Smooth muscle cell (in vitro differentiated cells): Measurements from ENCODE around the gene TMEM151A. TPM values are rescaled to one million over a fixed set of nuclear protein-coding genes. Genes with fewer than 3 reads are reported as not detected.
A peak's percentile ranks its signal among the peaks of the same experiment; 100 is the strongest.

Experiments used
- DNase-seq: peaks from one replicate; lab custom pipeline; 2025; ENCODE audit not compliant: unreplicated experiment; lab: John Stamatoyannopoulos, UW
- H2AFZ ChIP-seq: fragments of 200-600 bp; sonication (generic); 2 replicates; pipeline ENCODE4 v1.6.0; 2016; ENCODE audit warnings: antibody characterized with exemption, low read depth, mild to moderate bottlenecking
- H3F3A ChIP-seq: fragments of 200-600 bp; sonication (generic); 2 replicates; pipeline ENCODE4 v1.6.0; 2017; ENCODE audit warnings: antibody characterized with exemption, low read depth
- H3K27ac ChIP-seq: fragments of 200-600 bp; sonication (generic); 2 replicates; pipeline ENCODE4 v1.5.1; 2016; ENCODE audit warnings: low read depth, mild to moderate bottlenecking
- H3K27me3 ChIP-seq: fragments of 200-600 bp; sonication (generic); 2 replicates; pipeline ENCODE4 v1.6.1; 2016; ENCODE audit warnings: low read depth, mild to moderate bottlenecking
- H3K36me3 ChIP-seq: fragments of 200-600 bp; sonication (generic); 2 replicates; pipeline ENCODE4 v1.5.1; 2016; ENCODE audit warnings: low read depth
- H3K4me1 ChIP-seq: fragments of 200-600 bp; sonication (generic); 2 replicates; pipeline ENCODE4 v1.5.1; 2016; ENCODE audit warnings: low read depth
- H3K4me2 ChIP-seq: fragments of 200-600 bp; sonication (generic); 2 replicates; pipeline ENCODE4 v1.6.0; 2016; ENCODE audit warnings: mild to moderate bottlenecking
- H3K4me3 ChIP-seq: fragments of 200-600 bp; sonication (generic); 2 replicates; pipeline ENCODE4 v1.5.1; 2016; ENCODE audit warnings: mild to moderate bottlenecking
- H3K79me2 ChIP-seq: fragments of 200-600 bp; sonication (generic); 2 replicates; pipeline ENCODE4 v1.6.0; 2016; ENCODE audit warnings: low read depth, mild to moderate bottlenecking
- H3K9ac ChIP-seq: fragments of 200-600 bp; sonication (generic); 2 replicates; pipeline ENCODE4 v1.6.0; 2016; ENCODE audit warnings: low read depth
- H3K9me3 ChIP-seq: fragments of 200-600 bp; sonication (generic); replicated peaks from 2 replicates; pipeline ENCODE4 v1.5.1; 2016; ENCODE audit warnings: low read depth
- H4K20me1 ChIP-seq: fragments of 200-600 bp; sonication (generic); 2 replicates; pipeline ENCODE4 v1.6.0; 2016; ENCODE audit warnings: low read depth
- CTCF ChIP-seq: fragments of 200-600 bp; sonication (generic); IDR thresholded peaks from 2 replicates; pipeline ENCODE4 v1.5.1; 2017; ENCODE audit warnings: borderline replicate concordance, mild to moderate bottlenecking, antibody characterized with exemption; ENCODE audit not compliant: insufficient read depth, poor library complexity, severe bottlenecking
- WGBS: methylation state at CpG from one replicate; pipeline ENCODE4 v1.1.7; 2016; ENCODE audit warnings: low lambda C conversion rate; 5-methylcytosine and 5-hydroxymethylcytosine counted together
- polyA plus RNA-seq: library from polyadenylated mRNA; unstranded; fragments of >200 nt; fragmentation: Nextera tagmentation; extraction: Ambion mirVana; gene quantifications from 2 replicates; pipeline ENCODE4 v1.2.1, GENCODE V29; 2016
- total RNA-seq: library from RNA; depleted of rRNA; stranded (reverse); fragments of >200 nt; gene quantifications from 2 replicates; pipeline ENCODE4 v1.2.3, GENCODE V29; 2014

TMEM151A gene
- total and polyA plus RNA-seq, 2 experiments from 2014 or later: 0.18 to 0.64 TPM

DNA sequence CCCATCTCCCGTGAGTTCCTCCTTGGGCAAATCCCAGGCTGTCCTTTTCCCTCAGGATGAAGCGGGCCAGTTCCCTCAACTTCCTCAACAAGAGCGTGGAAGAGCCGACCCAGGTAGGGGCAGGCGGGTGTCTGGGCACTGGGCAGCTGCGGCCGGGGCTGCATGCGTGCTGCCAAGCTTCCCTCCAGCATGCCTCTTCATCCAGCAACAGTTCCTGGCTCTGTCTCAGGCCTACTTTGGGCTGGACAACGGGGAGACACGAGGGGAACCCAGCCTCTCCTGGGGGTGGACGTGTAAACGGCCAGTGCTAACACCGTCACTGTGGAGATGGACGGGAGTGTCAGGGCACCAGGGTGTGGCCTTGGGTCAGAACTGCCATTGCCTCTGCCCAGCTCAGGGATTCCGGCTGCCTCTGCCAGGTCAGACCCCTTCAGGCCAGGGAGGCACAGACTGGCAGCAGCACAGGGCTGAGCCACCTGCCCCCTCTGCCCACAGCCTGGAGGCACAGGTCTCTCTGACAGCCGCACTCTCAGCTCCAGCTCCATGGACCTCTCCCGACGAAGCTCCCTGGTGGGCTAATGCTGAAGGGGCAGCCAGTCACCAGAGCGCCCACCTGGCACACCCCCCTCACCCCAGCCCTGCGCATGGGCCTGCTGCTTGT, 25.2 kb upstream of the TMEM151A start:
- Histone ChIP-seq H3K27ac (no peak overlapping the region), H3K36me3 (no peaks in the 10 kb centered on the region), H4K20me1 (peaks cover 23% of the 10 kb centered on the region), H3K79me2 (peaks cover 25% of the 10 kb centered on the region), H3K27me3 (no peaks in the 10 kb centered on the region), H2AFZ (no peak overlapping the region), H3K9me3 (no peaks in the 10 kb centered on the region), H3F3A (peaks cover 5% of the 10 kb centered on the region), H3K4me2 (no peak overlapping the region), H3K4me1 (peaks cover 5% of the 10 kb centered on the region), H3K4me3 (no peak overlapping the region), H3K9ac (no peak overlapping the region)
- WGBS: 92% methylated on average over 20 of the region's 20 CpGs
- no peak for TF ChIP-seq CTCF
- no peak for DNase-seq

GRCh38 chr11:66267039-66267378, 24.7 kb upstream of the TMEM151A start:
- no peak for DNase-seq
- Histone ChIP-seq H3K9ac (no peak overlapping the region), H3K9me3 (no peaks in the 10 kb centered on the region), H3K4me2 (peak overlapping the region; percentile 96), H3K4me1 (peaks cover 5% of the 10 kb centered on the region), H3K36me3 (no peaks in the 10 kb centered on the region), H3K79me2 (peaks cover 27% of the 10 kb centered on the region), H3F3A (peaks cover 5% of the 10 kb centered on the region), H3K27me3 (no peaks in the 10 kb centered on the region), H3K27ac (peak overlapping the region; percentile 85), H4K20me1 (peaks cover 28% of the 10 kb centered on the region), H2AFZ (no peak overlapping the region), H3K4me3 (peak overlapping the region; percentile 81)
- TF ChIP-seq CTCF: no peak
- 36% methylated on average over 13 of the region's 13 CpGs for WGBS

DNA sequence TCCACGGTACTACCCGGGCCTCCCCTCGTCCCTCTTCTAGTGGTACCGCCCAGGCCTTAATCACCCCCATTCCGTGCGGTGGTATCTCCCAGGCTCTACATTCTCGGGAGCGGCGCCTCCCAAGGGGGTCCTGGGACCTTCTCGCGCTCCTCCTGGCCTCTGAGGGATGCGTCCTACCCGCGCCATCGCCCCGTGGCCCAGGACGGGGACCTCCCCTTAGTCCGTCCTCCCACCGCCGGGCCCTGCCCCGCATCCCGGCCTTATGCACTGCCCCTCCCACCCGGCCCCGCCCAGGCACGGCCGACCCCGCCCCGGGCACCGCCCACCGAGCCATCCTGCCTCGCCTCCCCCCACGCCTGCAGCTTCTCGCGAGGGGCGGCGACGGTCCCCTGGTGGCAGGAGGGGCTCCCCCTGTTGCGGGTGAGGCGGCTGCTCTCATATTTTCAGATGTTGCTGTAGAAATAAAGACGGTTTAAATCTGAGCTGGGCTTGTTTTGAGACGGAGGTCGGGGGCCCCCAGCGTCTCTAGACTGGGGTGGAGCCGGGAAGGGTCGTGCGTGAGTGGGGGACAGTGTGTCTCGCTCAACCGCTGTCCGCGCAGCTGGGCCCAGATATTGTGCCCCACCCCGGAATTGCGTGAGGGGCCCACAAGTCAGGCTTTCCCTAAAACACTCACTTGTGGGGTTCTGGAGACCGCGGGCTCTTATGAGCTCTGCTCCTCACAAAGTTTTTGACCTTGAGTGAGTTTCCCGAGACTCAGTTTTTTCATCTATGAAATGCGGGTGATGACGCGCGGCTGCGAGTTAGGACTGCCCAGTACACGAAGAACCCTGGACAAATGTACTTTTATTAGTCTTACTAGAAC, 24.1 kb upstream of the TMEM151A start:
- Histone ChIP-seq H3K79me2 (peaks cover 27% of the 10 kb centered on the region), H3K4me3 (peak overlapping the region; percentile 81), H4K20me1 (peaks cover 34% of the 10 kb centered on the region), H2AFZ (no peak overlapping the region), H3K27me3 (no peaks in the 10 kb centered on the region), H3K27ac (peak overlapping the region; percentile 85), H3K9ac (peak overlapping the region; percentile 79), H3K36me3 (no peaks in the 10 kb centered on the region), H3F3A (peaks cover 5% of the 10 kb centered on the region), H3K9me3 (no peaks in the 10 kb centered on the region), H3K4me2 (peak overlapping the region; percentile 96), H3K4me1 (peaks cover 5% of the 10 kb centered on the region)
- DNase-seq: peak; percentile 89
- TF ChIP-seq CTCF: peak; percentile 27
- WGBS: 2% methylated on average over 43 of the region's 61 CpGs
